PC-9 (cell line): Measurements from ENCODE around the gene EDARADD. TPM values are rescaled to one million over a fixed set of nuclear protein-coding genes. Genes with fewer than 3 reads are reported as not detected.
A peak's percentile ranks its signal among the peaks of the same experiment; 100 is the strongest.

Experiments used
- BruUV-seq: library from RNA; stranded (reverse); fragments of 400-500 nt; replicated peaks from 2 replicates; lab custom pipeline; 2021; lab: Mats Ljungman, UMichigan
- CTCF ChIA-PET: fragments of 300-600 bp; sonication (Branson Sonifier 250); formaldehyde crosslinking; loops from one replicate; lab custom pipeline; 2022; ENCODE audit warnings: antibody characterized with exemption; lab: Charles Lee
- POLR2A ChIA-PET: fragments of 300-600 bp; sonication (Branson Sonifier 250); formaldehyde crosslinking; loops from one replicate; lab custom pipeline; 2022; ENCODE audit warnings: antibody characterized with exemption; ENCODE audit not compliant: unreplicated experiment; lab: Charles Lee
- DNase-seq, 2 experiments: peaks; one replicate each; pipeline versions ENCODE4 v3.0.0 to v3.0.0-alpha.2; 2015 to 2022; ENCODE audit warnings: mixed read lengths in 1 of 2
- H2AFZ ChIP-seq: fragments of 200-600 bp; sonication (generic); 2 replicates; pipeline ENCODE4 v1.8.1; 2017; ENCODE audit warnings: antibody characterized with exemption
- H3F3A ChIP-seq: fragments of 200-600 bp; sonication (generic); 2 replicates; pipeline ENCODE4 v1.8.1; 2017; ENCODE audit warnings: antibody characterized with exemption, mild to moderate bottlenecking, low read depth; ENCODE audit not compliant: insufficient read depth
- H3K27ac ChIP-seq: fragments of 200-600 bp; sonication (generic); 2 replicates; pipeline ENCODE4 v1.6.1; 2016; ENCODE audit warnings: mixed run types
- H3K27me3 ChIP-seq: fragments of 200-600 bp; sonication (generic); 2 replicates; pipeline ENCODE4 v1.6.1; 2016; ENCODE audit warnings: low read depth, mixed run types; ENCODE audit not compliant: insufficient read depth
- H3K36me3 ChIP-seq: fragments of 200-600 bp; sonication (generic); 2 replicates; pipeline ENCODE4 v1.6.1; 2016; ENCODE audit warnings: low read depth, mixed run types
- H3K4me1 ChIP-seq: fragments of 200-600 bp; sonication (generic); replicated peaks from 2 replicates; pipeline ENCODE4 v1.6.1; 2016; ENCODE audit warnings: mixed run types; ENCODE audit not compliant: insufficient read depth
- H3K4me2 ChIP-seq: fragments of 200-600 bp; sonication (generic); 2 replicates; pipeline ENCODE4 v1.6.1; 2017; ENCODE audit warnings: mixed run types
- H3K4me3 ChIP-seq: fragments of 200-600 bp; sonication (generic); 2 replicates; pipeline ENCODE4 v1.6.1; 2016; ENCODE audit warnings: mixed run types
- H3K79me2 ChIP-seq: fragments of 200-600 bp; sonication (generic); 2 replicates; pipeline ENCODE4 v1.6.1; 2017; ENCODE audit warnings: low read depth, mixed run types
- H3K9me2 ChIP-seq: fragments of 200-600 bp; sonication (generic); 2 replicates; pipeline ENCODE4 v1.8.1; 2017; ENCODE audit warnings: mild to moderate bottlenecking; ENCODE audit not compliant: insufficient read depth
- H3K9me3 ChIP-seq: fragments of 200-600 bp; sonication (generic); 2 replicates; pipeline ENCODE4 v1.8.1; 2016; ENCODE audit warnings: low read depth; ENCODE audit not compliant: insufficient read depth
- H4K20me1 ChIP-seq: fragments of 200-600 bp; sonication (generic); 2 replicates; pipeline ENCODE4 v1.8.1; 2017; ENCODE audit not compliant: insufficient read depth
- CTCF ChIP-seq: fragments of 200-600 bp; sonication (generic); conservative IDR thresholded peaks from 2 replicates; pipeline ENCODE4 v1.6.1; 2017; ENCODE audit warnings: mixed run types, antibody characterized with exemption, mild to moderate bottlenecking, moderate library complexity
- EZH2 ChIP-seq: fragments of 200-600 bp; sonication (generic); IDR thresholded peaks from 2 replicates; pipeline ENCODE4 v1.8.0; 2017; ENCODE audit warnings: antibody characterized with exemption, low read depth
- intact Hi-C: fragments of 100-400 bp; cut with micrococcal nuclease; formaldehyde crosslinking; loops from one replicate; pipeline ENCODE4 v1.10.0; 2022; ENCODE audit not compliant: unreplicated experiment
- total RNA-seq: library from RNA; stranded (reverse); gene quantifications from 2 replicates; pipeline ENCODE4 v1.2.3, GENCODE V29; 2021

EDARADD gene
- total RNA-seq, 1 experiment from 2014 or later: not detected

DNA sequence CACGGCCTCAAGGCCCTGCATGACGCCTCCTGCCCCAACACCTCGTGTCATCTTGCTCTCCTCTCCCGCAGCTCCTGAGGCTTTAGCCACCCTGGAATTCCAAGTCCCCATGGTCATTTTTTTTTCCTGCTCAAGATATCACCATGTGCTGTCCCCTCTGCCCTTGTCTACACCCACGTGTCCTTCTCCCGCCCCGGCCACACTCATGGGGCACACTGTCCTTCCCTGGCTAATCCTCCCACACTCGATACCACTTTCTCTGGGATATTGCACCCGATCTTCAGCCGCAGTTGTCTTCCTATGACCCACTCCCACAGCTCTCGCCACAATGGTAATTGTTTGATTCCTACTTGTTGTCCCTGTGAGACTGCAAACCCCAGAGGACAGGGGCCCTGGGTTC is 100.0 kb downstream of the EDARADD start:
- TF ChIP-seq CTCF (no peak), EZH2 (no peak)
- Histone ChIP-seq H3K4me3 (no peak overlapping the region), H2AFZ (no peak overlapping the region), H3K9me3 (no peaks in the 10 kb centered on the region), H3K27ac (no peak overlapping the region), H3K27me3 (no peaks in the 10 kb centered on the region), H3K4me2 (no peak overlapping the region), H3F3A (peaks cover 5% of the 10 kb centered on the region; the same call in 1 of the 2 replicates), H3K9me2 (no peaks in the 10 kb centered on the region), H3K36me3 (no peaks in the 10 kb centered on the region), H4K20me1 (no peaks in the 10 kb centered on the region), H3K4me1 (peaks cover 36% of the 10 kb centered on the region), H3K79me2 (no peaks in the 10 kb centered on the region)
- intact Hi-C loops: loop anchor here (5.0 kb wide), 1 partner anchor 38 kb away; no protein-coding TSS in a partner anchor
- DNase-seq: no peak
- ChIA-PET CTCF (no interaction called here), POLR2A (no interaction called here)
- BruUV-seq: no TSS peak

DNA sequence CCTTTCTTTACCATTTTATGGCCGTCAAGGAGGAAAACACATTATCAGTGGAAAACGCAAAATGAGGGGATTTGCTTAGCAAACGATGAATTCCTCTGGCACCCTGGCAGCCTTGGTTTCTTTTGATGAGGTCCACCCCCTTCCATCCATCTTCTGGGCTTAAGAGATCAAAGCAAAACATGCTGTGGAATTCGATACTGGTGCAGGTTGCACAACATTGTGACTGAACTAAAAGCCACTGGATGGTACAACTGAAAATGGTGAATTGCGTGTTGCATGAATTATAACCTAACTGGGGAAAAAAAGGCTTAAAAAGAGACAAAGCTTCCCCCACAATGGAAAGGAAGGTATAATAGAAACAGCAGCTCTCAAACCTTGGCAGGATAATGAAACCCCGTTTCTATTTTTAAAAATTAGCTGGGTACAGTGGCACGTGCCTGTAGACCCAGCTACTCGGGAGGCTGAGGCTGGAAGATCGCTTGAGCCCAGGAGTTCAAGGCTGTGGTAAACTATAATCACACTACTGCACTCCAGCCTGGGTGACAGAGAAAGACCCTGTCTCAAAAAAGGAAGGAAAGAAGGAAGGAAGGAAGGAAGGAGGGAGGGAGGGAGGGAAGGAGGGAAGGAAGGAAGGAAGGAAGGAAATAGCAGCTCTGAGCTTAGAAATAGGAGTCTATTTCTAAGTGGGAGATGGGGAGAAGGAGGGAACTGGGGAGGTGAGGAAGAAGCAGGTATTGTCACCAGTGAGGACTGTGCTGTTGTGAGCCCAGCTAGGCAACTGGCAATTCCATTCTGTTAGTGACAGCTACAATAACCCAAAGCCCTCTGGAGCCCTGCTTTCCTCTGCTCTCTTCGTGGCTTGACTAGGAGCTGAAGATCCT is 100.7 kb downstream of the EDARADD start:
- Histone ChIP-seq H4K20me1 (no peaks in the 10 kb centered on the region), H3K36me3 (no peaks in the 10 kb centered on the region), H3F3A (peaks cover 8% of the 10 kb centered on the region; the same call in 1 of the 2 replicates), H3K27me3 (no peaks in the 10 kb centered on the region), H3K79me2 (no peaks in the 10 kb centered on the region), H3K4me3 (no peak overlapping the region), H3K9me2 (no peaks in the 10 kb centered on the region), H3K4me2 (0 out of 2 replicates have a peak overlapping the region, but pooled peaks have one; percentile 6), H2AFZ (no peak overlapping the region), H3K9me3 (no peaks in the 10 kb centered on the region), H3K4me1 (peaks cover 36% of the 10 kb centered on the region), H3K27ac (no peak overlapping the region)
- POLR2A ChIA-PET: no interaction called here
- intact Hi-C loops: loop anchor here (5.0 kb wide), 1 partner anchor 37 kb away; no protein-coding TSS in a partner anchor
- no peak for DNase-seq
- CTCF ChIA-PET: no interaction called here
- no peak for TF ChIP-seq EZH2
- no peak for TF ChIP-seq CTCF
- BruUV-seq: no TSS peak

DNA sequence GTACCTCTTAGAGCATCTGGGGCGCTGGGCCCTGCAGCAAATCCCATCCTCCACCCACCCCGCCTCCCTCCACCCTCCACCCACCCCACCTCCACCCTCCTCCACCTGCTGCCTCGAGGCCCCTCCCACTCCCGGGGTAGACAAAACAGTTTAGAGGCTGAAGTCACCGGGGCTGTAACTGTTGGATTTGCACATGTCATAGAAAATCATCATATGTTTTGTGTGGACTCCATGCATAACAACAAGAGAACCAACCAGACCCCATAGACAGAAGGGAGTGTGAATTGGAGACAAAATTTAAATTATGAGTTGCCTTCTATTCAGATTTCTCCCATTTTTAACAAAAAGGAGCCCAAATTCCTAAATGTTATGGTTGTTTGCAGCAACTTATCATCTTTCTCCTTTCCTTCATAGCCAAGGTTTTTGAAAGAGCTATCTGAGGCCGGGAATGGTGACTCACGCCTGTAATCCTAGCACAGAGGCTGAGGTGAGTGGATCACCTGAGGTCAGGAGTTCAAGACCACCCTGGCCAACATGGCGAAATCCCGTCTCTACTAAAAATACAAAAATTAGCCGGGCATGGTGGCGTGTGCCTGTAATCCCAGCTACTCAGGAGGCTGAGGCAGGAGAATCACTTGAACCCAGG is 101.5 kb downstream of the EDARADD start:
- no TSS peak for BruUV-seq
- no peaks in the 10 kb centered on the region for H3K9me2 ChIP-seq
- H3K36me3 ChIP-seq: no peaks in the 10 kb centered on the region
- H3K9me3 ChIP-seq: no peaks in the 10 kb centered on the region
- peaks cover 35% of the 10 kb centered on the region for H3K4me1 ChIP-seq
- H3K27ac ChIP-seq: no peak overlapping the region
- POLR2A ChIA-PET: no interaction called here
- no peak for DNase-seq
- peaks cover 8% of the 10 kb centered on the region; the same call in 1 of the 2 replicates for H3F3A ChIP-seq
- H2AFZ ChIP-seq: no peak overlapping the region
- CTCF ChIA-PET: no interaction called here
- no peaks in the 10 kb centered on the region for H3K79me2 ChIP-seq
- H3K27me3 ChIP-seq: no peaks in the 10 kb centered on the region
- H3K4me2 ChIP-seq: no peak overlapping the region
- H4K20me1 ChIP-seq: no peaks in the 10 kb centered on the region
- no peak overlapping the region for H3K4me3 ChIP-seq
- intact Hi-C loops: no loop called here
- TF ChIP-seq CTCF (no peak), EZH2 (no peak)
